HepG2 (cell line): ENCODE data around the gene GIMAP8.

ENCODE experiments used
- EZH2 ChIP-seq: conservative IDR thresholded peaks from 2 replicates; pipeline ENCODE4 v1.6.1; 2012; ENCODE audit warnings: mild to moderate bottlenecking, low read depth, low read length, moderate library complexity
- MBD4 ChIP-seq: IDR thresholded peaks from 2 replicates; pipeline ENCODE4 v1.6.1; 2012; ENCODE audit warnings: low read length, inconsistent platforms, borderline replicate concordance
- MYPOP ChIP-seq: sonication (generic); formaldehyde crosslinking; IDR thresholded peaks from 2 replicates; pipeline ENCODE4 v1.8.1; 2023; ENCODE audit warnings: mild to moderate bottlenecking, moderate library complexity, missing genetic modification reagents
- POLR2A ChIP-seq, 2 experiments: IDR thresholded peaks; 2 replicates each; pipeline ENCODE4 v1.6.1; 2011; ENCODE audit warnings: low read depth in 2 of 2, low read length in 2 of 2, mild to moderate bottlenecking in 1 of 2, moderate library complexity in 1 of 2; ENCODE audit not compliant: insufficient read depth in 1 of 2
- RAD51 ChIP-seq: fragments of 450-650 bp; IDR thresholded peaks from 2 replicates; pipeline ENCODE4 v1.6.1; 2016; ENCODE audit warnings: borderline replicate concordance
- SIN3A ChIP-seq: IDR thresholded peaks from 2 replicates; pipeline ENCODE4 v1.6.1; 2011; ENCODE audit warnings: low read depth, mild to moderate bottlenecking, control low read depth, low read length, borderline replicate concordance
- SRF ChIP-seq: IDR thresholded peaks from 2 replicates; pipeline ENCODE4 v1.6.1; 2011; ENCODE audit warnings: mild to moderate bottlenecking, low read depth, low read length, moderate library complexity
- TARDBP ChIP-seq: sonication (generic); formaldehyde crosslinking; IDR thresholded peaks from 2 replicates; pipeline ENCODE4 v1.8.0; 2022; ENCODE audit warnings: mild to moderate bottlenecking, missing genetic modification reagents
- TBP ChIP-seq: sonication (generic); formaldehyde crosslinking; IDR thresholded peaks from 2 replicates; pipeline ENCODE4 v1.5.0; 2020; ENCODE audit warnings: missing genetic modification reagents
- ZBTB20 ChIP-seq: sonication (generic); formaldehyde crosslinking; IDR thresholded peaks from 2 replicates; pipeline ENCODE4 v1.8.1; 2023; ENCODE audit warnings: missing genetic modification reagents, low read depth, mild to moderate bottlenecking, borderline replicate concordance
- ZNF567 ChIP-seq: sonication (generic); formaldehyde crosslinking; IDR thresholded peaks from 2 replicates; pipeline ENCODE4 v1.8.1; 2023; ENCODE audit warnings: mild to moderate bottlenecking, missing genetic modification reagents, borderline replicate concordance
- ZNF609 ChIP-seq: sonication (generic); formaldehyde crosslinking; IDR thresholded peaks from 2 replicates; pipeline ENCODE4 v1.4.0; 2020; ENCODE audit warnings: mild to moderate bottlenecking, missing genetic modification reagents, borderline replicate concordance
- TF ChIP-seq, protein P1 (sequence below): IDR thresholded peaks from 2 replicates; pipeline ENCODE4 v1.6.1; 2016
- TF ChIP-seq, protein P2 (sequence below): sonication (generic); formaldehyde crosslinking; IDR thresholded peaks from 2 replicates; pipeline ENCODE4 v1.8.1; 2023; ENCODE audit warnings: missing genetic modification reagents, inconsistent platforms, borderline replicate concordance

DNA sequence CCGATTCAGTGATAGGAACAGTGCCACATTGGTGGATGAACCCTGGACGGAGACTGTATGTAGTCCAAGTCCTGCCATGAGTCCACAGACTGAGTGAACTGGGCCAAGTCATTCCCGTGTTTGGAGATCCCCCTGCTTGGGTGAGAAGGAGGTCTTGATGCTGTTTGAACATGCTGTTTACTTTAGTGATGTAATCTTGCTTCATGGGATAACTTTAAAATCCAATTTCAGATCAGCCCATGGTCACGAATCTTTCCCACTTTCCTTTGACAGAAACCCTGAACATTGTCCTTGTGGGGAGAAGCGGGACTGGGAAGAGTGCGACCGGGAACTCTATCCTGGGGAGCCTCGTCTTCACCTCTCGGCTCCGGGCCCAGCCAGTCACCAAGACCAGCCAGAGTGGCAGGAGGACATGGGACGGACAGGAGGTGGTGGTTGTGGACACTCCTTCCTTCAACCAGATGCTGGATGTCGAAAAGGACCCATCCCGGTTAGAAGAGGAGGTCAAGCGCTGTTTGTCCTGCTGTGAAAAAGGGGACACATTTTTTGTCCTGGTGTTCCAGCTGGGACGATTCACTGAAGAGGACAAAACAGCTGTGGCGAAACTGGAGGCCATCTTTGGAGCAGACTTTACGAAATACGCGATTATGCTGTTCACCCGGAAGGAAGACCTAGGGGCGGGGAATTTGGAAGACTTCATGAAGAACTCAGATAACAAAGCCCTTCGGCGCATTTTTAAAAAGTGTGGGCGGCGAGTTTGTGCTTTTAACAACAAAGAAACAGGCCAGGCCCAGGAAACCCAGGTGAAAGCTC is 26.6 kb downstream of the GIMAP8 start:
- TF ChIP-seq RAD51 (no peak), SRF (no peak), EZH2 (no peak), TBP (no peak), POLR2A (IDR thresholded peaks at IDR 0.05; ENCODE audit: insufficient read depth in 1 of 2, low read depth in 2 of 2, low read length in 2 of 2) (no peak), ZNF567 (CRISPR knock-in tag) (no peak), SIN3A (no peak), ZNF609 (CRISPR knock-in tag) (no peak), MYPOP (CRISPR knock-in tag) (no peak), MBD4 (no peak), TARDBP (CRISPR knock-in tag) (no peak), ZBTB20 (no peak)
- TF ChIP-seq, protein P1, sequence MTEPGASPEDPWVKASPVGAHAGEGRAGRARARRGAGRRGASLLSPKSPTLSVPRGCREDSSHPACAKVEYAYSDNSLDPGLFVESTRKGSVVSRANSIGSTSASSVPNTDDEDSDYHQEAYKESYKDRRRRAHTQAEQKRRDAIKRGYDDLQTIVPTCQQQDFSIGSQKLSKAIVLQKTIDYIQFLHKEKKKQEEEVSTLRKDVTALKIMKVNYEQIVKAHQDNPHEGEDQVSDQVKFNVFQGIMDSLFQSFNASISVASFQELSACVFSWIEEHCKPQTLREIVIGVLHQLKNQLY (CRISPR knock-in tag): no peak
- TF ChIP-seq, protein P2, sequence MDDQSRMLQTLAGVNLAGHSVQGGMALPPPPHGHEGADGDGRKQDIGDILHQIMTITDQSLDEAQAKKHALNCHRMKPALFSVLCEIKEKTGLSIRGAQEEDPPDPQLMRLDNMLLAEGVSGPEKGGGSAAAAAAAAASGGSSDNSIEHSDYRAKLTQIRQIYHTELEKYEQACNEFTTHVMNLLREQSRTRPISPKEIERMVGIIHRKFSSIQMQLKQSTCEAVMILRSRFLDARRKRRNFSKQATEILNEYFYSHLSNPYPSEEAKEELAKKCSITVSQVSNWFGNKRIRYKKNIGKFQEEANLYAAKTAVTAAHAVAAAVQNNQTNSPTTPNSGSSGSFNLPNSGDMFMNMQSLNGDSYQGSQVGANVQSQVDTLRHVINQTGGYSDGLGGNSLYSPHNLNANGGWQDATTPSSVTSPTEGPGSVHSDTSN (CRISPR knock-in tag): no peak
